Trophoblast cell (in vitro differentiated cells and primary cell): ENCODE data around the gene IGFN1.
"Not testable (repeated sequence)": the region's sequence is repeated elsewhere in the genome, so short reads cannot be mapped to it uniquely, and the experiment has no call there.

Source experiments
- DNase-seq, 2 donors: peaks; one replicate each; pipeline ENCODE4 v3.0.0-alpha.2; 2016
- H2AFZ ChIP-seq: 2 replicates; pipeline ENCODE4 v1.6.1; 2013; ENCODE audit warnings: low read length, moderate library complexity, mild to moderate bottlenecking; ENCODE audit not compliant: insufficient read depth, poor library complexity
- H2AK5ac ChIP-seq: 2 replicates; pipeline ENCODE4 v1.6.1; 2013; ENCODE audit warnings: mild to moderate bottlenecking, low read length
- H2BK120ac ChIP-seq: 2 replicates; pipeline ENCODE4 v1.6.1; 2013; ENCODE audit warnings: low read length, mild to moderate bottlenecking, moderate library complexity; ENCODE audit not compliant: insufficient read depth, poor library complexity
- H2BK12ac ChIP-seq: 2 replicates; pipeline ENCODE4 v1.6.1; 2013; ENCODE audit warnings: mild to moderate bottlenecking, low read length, moderate library complexity
- H2BK5ac ChIP-seq: 2 replicates; pipeline ENCODE4 v1.6.1; 2013; ENCODE audit warnings: low read length, low read depth, moderate library complexity, mild to moderate bottlenecking; ENCODE audit not compliant: poor library complexity
- H3K14ac ChIP-seq: 2 replicates; pipeline ENCODE4 v1.6.1; 2013; ENCODE audit warnings: mild to moderate bottlenecking, low read length
- H3K18ac ChIP-seq: 2 replicates; pipeline ENCODE4 v1.6.1; 2013; ENCODE audit warnings: mild to moderate bottlenecking, low read length
- H3K23ac ChIP-seq: 2 replicates; pipeline ENCODE4 v1.6.1; 2013; ENCODE audit warnings: low read length
- H3K27ac ChIP-seq: 2 replicates; pipeline ENCODE4 v1.5.1; 2013; ENCODE audit warnings: low read depth, mild to moderate bottlenecking, inconsistent platforms, low read length, moderate library complexity
- H3K27me3 ChIP-seq: 2 replicates; pipeline ENCODE4 v1.6.1; 2013; ENCODE audit warnings: inconsistent platforms, mild to moderate bottlenecking, low read length, moderate library complexity; ENCODE audit not compliant: insufficient read depth
- H3K36me3 ChIP-seq, 2 experiments: 1 replicate in 1 of 2; 2 replicates in 1 of 2; pipeline ENCODE4 v1.6.1; 2013; ENCODE audit warnings: low read length in 2 of 2, mild to moderate bottlenecking in 2 of 2, moderate library complexity in 1 of 2; ENCODE audit not compliant: insufficient read depth in 2 of 2, control insufficient read depth in 1 of 2
- H3K4ac ChIP-seq: 2 replicates; pipeline ENCODE4 v1.6.1; 2013; ENCODE audit warnings: low read depth, mild to moderate bottlenecking, low read length, moderate library complexity
- H3K4me1 ChIP-seq, 2 experiments: 1 replicate in 1 of 2; 2 replicates in 1 of 2; pipeline ENCODE4 v1.6.1; 2013; ENCODE audit warnings: low read length in 2 of 2, mild to moderate bottlenecking in 2 of 2, moderate library complexity in 1 of 2; ENCODE audit not compliant: insufficient read depth in 2 of 2, control insufficient read depth in 1 of 2
- H3K4me2 ChIP-seq: 2 replicates; pipeline ENCODE4 v1.6.1; 2013; ENCODE audit warnings: inconsistent platforms, mild to moderate bottlenecking, low read length, moderate library complexity
- H3K4me3 ChIP-seq: 2 replicates; pipeline ENCODE4 v1.5.1; 2013; ENCODE audit warnings: mild to moderate bottlenecking, low read depth, low read length, inconsistent platforms
- H3K79me1 ChIP-seq: one replicate; pipeline ENCODE4 v1.6.1; 2013; ENCODE audit warnings: low read length
- H3K79me2 ChIP-seq: 2 replicates; pipeline ENCODE4 v1.6.1; 2013; ENCODE audit warnings: low read length, mild to moderate bottlenecking; ENCODE audit not compliant: control insufficient read depth, insufficient read depth, poor library complexity
- H3K9ac ChIP-seq: 2 replicates; pipeline ENCODE4 v1.6.1; 2013; ENCODE audit warnings: mild to moderate bottlenecking, low read length
- H3K9me3 ChIP-seq: 2 replicates; pipeline ENCODE4 v1.6.1; 2013; ENCODE audit warnings: low read depth, mild to moderate bottlenecking, control low read depth, inconsistent platforms, low read length; ENCODE audit not compliant: insufficient read depth
- H4K12ac ChIP-seq: 2 replicates; pipeline ENCODE4 v1.6.1; 2013; ENCODE audit warnings: low read depth, mild to moderate bottlenecking, low read length, moderate library complexity
- H4K8ac ChIP-seq: 2 replicates; pipeline ENCODE4 v1.6.1; 2013; ENCODE audit warnings: low read depth, mild to moderate bottlenecking, low read length, moderate library complexity
- H4K91ac ChIP-seq: one replicate; pipeline ENCODE4 v1.6.1; 2013; ENCODE audit warnings: low read depth, mild to moderate bottlenecking, low read length, moderate library complexity
- WGBS: extraction: QIAGEN DNeasy Blood & Tissue Kit; methylation state at CpG from one replicate; pipeline ENCODE4 v1.1.7; 2013; ENCODE audit warnings: missing lambda C conversion rate; ENCODE audit not compliant: insufficient read length, insufficient coverage; ENCODE audit errors: extremely low coverage; 5-methylcytosine and 5-hydroxymethylcytosine counted together

The IGFN1 gene

GRCh38 chr1:201156819-201157218 lies 33.8 kb upstream of the IGFN1 start:
- no peak overlapping the region for H3K4me2 ChIP-seq
- H3K9ac ChIP-seq, result no peak overlapping the region
- no peak overlapping the region for H4K12ac ChIP-seq
- H2AFZ ChIP-seq, result no peak overlapping the region
- no peak overlapping the region for H3K4ac ChIP-seq
- H2AK5ac ChIP-seq, result no peak overlapping the region
- no peak overlapping the region for H3K14ac ChIP-seq
- no peak overlapping the region for H2BK12ac ChIP-seq
- peaks cover 14% of the 10 kb centered on the region for H3K79me1 ChIP-seq
- no peak overlapping the region for H2BK120ac ChIP-seq
- peaks cover 11% of the 10 kb centered on the region for H3K79me2 ChIP-seq
- peaks cover 3% of the 10 kb centered on the region in 2 experiments for H3K36me3 ChIP-seq
- H4K91ac ChIP-seq, result no peak overlapping the region
- H3K23ac ChIP-seq, result no peak overlapping the region
- no peaks in the 10 kb centered on the region for H3K27me3 ChIP-seq
- no peaks in the 10 kb centered on the region for H3K9me3 ChIP-seq
- H3K4me3 ChIP-seq, result no peak overlapping the region
- DNase-seq, result no peak
- H3K18ac ChIP-seq, result no peak overlapping the region
- H2BK5ac ChIP-seq, result no peak overlapping the region
- H3K27ac ChIP-seq, result no peak overlapping the region
- H4K8ac ChIP-seq, result no peak overlapping the region
- peaks cover 9 to 10% of the 10 kb centered on the region in 2 experiments for H3K4me1 ChIP-seq

DNA sequence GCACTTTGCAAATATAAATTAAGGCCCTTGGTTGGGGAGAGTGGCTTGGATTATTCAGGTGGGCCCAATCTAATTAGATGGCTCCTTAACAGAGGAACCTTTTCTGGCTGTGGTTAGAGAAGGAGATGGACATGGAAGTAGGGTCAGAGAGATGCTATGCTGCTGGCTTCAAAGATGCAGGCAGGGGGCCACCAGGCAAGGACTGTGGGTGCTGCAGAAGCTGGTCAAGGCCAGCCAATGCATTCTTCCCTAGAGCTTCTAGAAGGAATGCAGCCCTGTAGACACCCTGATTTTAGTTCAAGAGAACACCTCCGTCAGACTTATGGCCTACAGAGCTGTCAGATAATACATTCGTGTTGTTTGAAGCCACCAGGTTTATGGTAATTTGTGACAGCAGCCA lies 32.7 kb upstream of the IGFN1 start:
- Histone ChIP-seq H3K79me2 (peaks cover 11% of the 10 kb centered on the region), H2BK120ac (no peak overlapping the region), H4K91ac (no peak overlapping the region), H3K23ac (no peak overlapping the region), H3K4me2 (no peak overlapping the region), H3K14ac (no peak overlapping the region), H3K27me3 (no peaks in the 10 kb centered on the region), H3K4me3 (no peak overlapping the region), H3K18ac (no peak overlapping the region), H2BK5ac (no peak overlapping the region), H3K36me3 (no peaks in the 10 kb centered on the region), H3K4me1 (peaks cover 9 to 10% of the 10 kb centered on the region in 2 experiments), H2BK12ac (no peak overlapping the region), H3K9me3 (no peaks in the 10 kb centered on the region), H4K12ac (no peak overlapping the region), H2AK5ac (no peak overlapping the region), H3K27ac (no peak overlapping the region), H2AFZ (no peak overlapping the region), H3K79me1 (peaks cover 14% of the 10 kb centered on the region), H3K4ac (no peak overlapping the region), H4K8ac (no peak overlapping the region), H3K9ac (no peak overlapping the region)
- WGBS, result no CpG with 5 or more reads among the region's 2 CpGs
- no peak for DNase-seq

DNA sequence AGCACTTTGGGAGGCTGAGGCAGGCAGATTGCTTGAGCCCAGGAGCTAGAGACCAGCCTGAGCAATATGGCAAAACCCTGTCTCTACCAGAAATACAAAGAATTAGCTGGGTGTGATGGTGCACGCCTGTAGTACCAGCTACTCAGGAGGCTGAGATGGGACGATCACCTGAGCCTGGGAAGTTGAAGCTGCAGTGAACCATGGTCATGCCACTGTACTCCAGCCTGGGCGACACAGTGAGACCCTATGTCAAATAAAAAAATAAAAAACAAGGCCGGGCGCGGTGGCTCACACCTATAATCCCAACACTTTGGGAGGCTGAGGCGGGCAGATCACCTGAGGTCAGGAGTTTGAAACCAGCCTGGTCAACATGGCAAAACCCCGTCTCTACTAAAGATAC lies 27.6 kb upstream of the IGFN1 start:
- H2AK5ac ChIP-seq, H3K4me2 ChIP-seq, H3K14ac ChIP-seq, H3K9ac ChIP-seq, H3K4me3 ChIP-seq, H3K9me3 ChIP-seq, H3K36me3 ChIP-seq, H4K8ac ChIP-seq, H3K4ac ChIP-seq, H3K79me1 ChIP-seq, H4K91ac ChIP-seq, H3K27me3 ChIP-seq, H3K4me1 ChIP-seq, H2BK120ac ChIP-seq, H2BK5ac ChIP-seq, H2AFZ ChIP-seq, H3K23ac ChIP-seq, H3K27ac ChIP-seq, H4K12ac ChIP-seq, H2BK12ac ChIP-seq, H3K79me2 ChIP-seq, H3K18ac ChIP-seq, DNase-seq: not testable (repeated sequence)
- no CpG with 5 or more reads among the region's 8 CpGs for WGBS

GRCh38 chr1:201163707-201164106 lies 26.9 kb upstream of the IGFN1 start:
- Histone ChIP-seq H3K9me3 (no peaks in the 10 kb centered on the region), H4K8ac (no peak overlapping the region), H4K12ac (no peak overlapping the region), H3K4me3 (no peak overlapping the region), H2BK12ac (no peak overlapping the region), H3K4me2 (no peak overlapping the region), H3K4ac (no peak overlapping the region), H3K36me3 (no peaks in the 10 kb centered on the region), H3K4me1 (peaks cover 3 to 4% of the 10 kb centered on the region in 2 experiments), H3K79me1 (peaks cover 4% of the 10 kb centered on the region), H3K14ac (no peak overlapping the region), H3K27ac (no peak overlapping the region), H3K9ac (no peak overlapping the region), H2BK5ac (no peak overlapping the region), H3K23ac (no peak overlapping the region), H2BK120ac (no peak overlapping the region), H2AK5ac (no peak overlapping the region), H3K18ac (no peak overlapping the region), H2AFZ (no peak overlapping the region), H3K79me2 (no peaks in the 10 kb centered on the region), H4K91ac (no peak overlapping the region), H3K27me3 (no peaks in the 10 kb centered on the region)
- no peak for DNase-seq
- WGBS, result no CpG with 5 or more reads among the region's 4 CpGs
